HCT116 (cell line): Measurements from ENCODE around the gene ATXN1. TPM values are rescaled to one million over a fixed set of nuclear protein-coding genes. Genes with fewer than 3 reads are reported as not detected.

Source experiments
- ATAC-seq: fragments of 200-7000 bp; cut with Tn5 transposase; 2 replicates; pipeline ENCODE4 v1.9.1; 2020; ENCODE audit warnings: mild to moderate bottlenecking, moderate library complexity
- BruUV-seq: library from RNA; stranded (reverse); fragments of 400-500 nt; replicated peaks from 2 replicates; lab custom pipeline; 2021; lab: Mats Ljungman, UMichigan
- CTCF ChIA-PET: fragments of 300-600 bp; sonication (Branson Sonifier 250); formaldehyde crosslinking; loops from one replicate; lab custom pipeline; 2021; ENCODE audit warnings: antibody characterized with exemption; lab: Charles Lee
- POLR2A ChIA-PET: fragments of 300-600, 350-600 bp; sonication (Branson Sonifier 250); formaldehyde crosslinking; loops from one replicate; lab custom pipeline; 2021; ENCODE audit warnings: antibody characterized with exemption; lab: Charles Lee
- RAD21 ChIA-PET, 2 experiments: fragments of 300-600 bp; sonication (Branson Sonifier 250); formaldehyde crosslinking; loops; one replicate each; lab custom pipeline; 2023; ENCODE audit warnings: low total read pairs in 2 of 2; ENCODE audit not compliant: uncharacterized antibody in 2 of 2, unreplicated experiment in 2 of 2, low non-redundant PET in 1 of 2; lab: Charles Lee
- DNase-seq: peaks from one replicate; pipeline ENCODE4 v3.0.0-alpha.2; 2010; ENCODE audit warnings: low read depth, low spot score
- H2AFZ ChIP-seq: fragments of 200-600 bp; shearing (Covaris generic), sonication (generic); 2 replicates; pipeline ENCODE4 v1.6.1; 2017; ENCODE audit warnings: low read depth, mixed run types, mixed read lengths, antibody characterized with exemption, low read length; ENCODE audit not compliant: poor library complexity, severe bottlenecking
- H3K27ac ChIP-seq: 2 replicates; pipeline ENCODE4 v1.5.1; 2012; ENCODE audit warnings: low read depth, low read length
- H3K27me3 ChIP-seq: fragments of 200-600 bp; sonication (generic); 2 replicates; pipeline ENCODE4 v1.6.1; 2016; ENCODE audit warnings: mixed run types, low read length, mixed read lengths; ENCODE audit not compliant: insufficient read depth
- H3K36me3 ChIP-seq, 2 experiments: fragments of 200-500 bp in 1 of 2; fragments of 200-600 bp in 1 of 2; sonication (Bioruptor generic) in 1 of 2; sonication (generic) in 1 of 2; 2 replicates each; pipeline versions ENCODE4 v1.5.1 to v1.6.1; 2014 to 2016; ENCODE audit warnings: low read length in 2 of 2, inconsistent platforms in 1 of 2, mixed read lengths in 1 of 2, mixed run types in 1 of 2; ENCODE audit not compliant: insufficient read depth in 2 of 2, control insufficient read depth in 1 of 2
- H3K4me1 ChIP-seq, 2 experiments: fragments of 200-600 bp in 1 of 2; sonication (generic) in 1 of 2; 2 replicates each; pipeline versions ENCODE4 v1.5.1 to v1.6.1; 2012 to 2017; ENCODE audit warnings: low read length in 2 of 2, inconsistent platforms in 1 of 2, mild to moderate bottlenecking in 1 of 2, mixed read lengths in 1 of 2, mixed run types in 1 of 2, moderate library complexity in 1 of 2; ENCODE audit not compliant: insufficient read depth in 2 of 2, control insufficient read depth in 1 of 2
- H3K4me2 ChIP-seq: fragments of 200-600 bp; sonication (generic); 2 replicates; pipeline ENCODE4 v1.6.1; 2017; ENCODE audit warnings: mixed run types, low read length, mixed read lengths
- H3K4me3 ChIP-seq, 2 experiments: fragments of 200-600 bp in 1 of 2; sonication (generic) in 1 of 2; replicated peaks in 1 of 2; 2 replicates each; pipeline ENCODE4 v1.5.1; 2011 to 2016; ENCODE audit warnings: low read length in 2 of 2, control low read depth in 1 of 2, low read depth in 1 of 2, mild to moderate bottlenecking in 1 of 2, mixed read lengths in 1 of 2, mixed run types in 1 of 2
- H3K79me2 ChIP-seq: fragments of 200-600 bp; sonication (generic); 2 replicates; pipeline ENCODE4 v1.6.1; 2017; ENCODE audit warnings: mild to moderate bottlenecking, mixed run types, low read length, moderate library complexity, mixed read lengths; ENCODE audit not compliant: insufficient read depth
- H3K9ac ChIP-seq: fragments of 200-600 bp; sonication (generic); 2 replicates; pipeline ENCODE4 v1.6.1; 2016; ENCODE audit warnings: low read length, mixed read lengths
- H3K9me2 ChIP-seq: fragments of 200-600 bp; sonication (generic), shearing (Covaris generic); 2 replicates; pipeline ENCODE4 v1.6.1; 2017; ENCODE audit warnings: mixed run types, mild to moderate bottlenecking, moderate library complexity; ENCODE audit not compliant: insufficient read depth
- H3K9me3 ChIP-seq, 2 experiments: fragments of 200-500 bp in 1 of 2; fragments of 200-600 bp in 1 of 2; sonication (Bioruptor generic) in 1 of 2; sonication (generic) in 1 of 2; 2 replicates each; pipeline ENCODE4 v1.6.1; 2014 to 2017; ENCODE audit warnings: low read length in 2 of 2, mixed read lengths in 2 of 2, inconsistent platforms in 1 of 2, low read depth in 1 of 2, mild to moderate bottlenecking in 1 of 2, mixed run types in 1 of 2, moderate library complexity in 1 of 2; ENCODE audit not compliant: control insufficient read depth in 1 of 2, insufficient read depth in 1 of 2
- H4K20me1 ChIP-seq: fragments of 200-600 bp; sonication (generic), shearing (Covaris generic); 2 replicates; pipeline ENCODE4 v1.6.1; 2017; ENCODE audit warnings: mixed run types, mild to moderate bottlenecking, moderate library complexity; ENCODE audit not compliant: insufficient read depth
- CBX3 ChIP-seq: IDR thresholded peaks from 2 replicates; pipeline ENCODE4 v1.6.1; 2012; ENCODE audit warnings: low read depth
- CEBPB ChIP-seq: IDR thresholded peaks from 2 replicates; pipeline ENCODE4 v1.6.1; 2012; ENCODE audit warnings: low read depth
- EGR1 ChIP-seq: IDR thresholded peaks from 2 replicates; pipeline ENCODE4 v1.6.1; 2012; ENCODE audit warnings: low read depth
- ELF1 ChIP-seq: IDR thresholded peaks from 2 replicates; pipeline ENCODE4 v1.6.1; 2012; ENCODE audit warnings: low read depth, borderline replicate concordance
- EZH2 ChIP-seq: fragments of 200-600 bp; sonication (generic); IDR thresholded peaks from 2 replicates; pipeline ENCODE4 v1.6.1; 2017; ENCODE audit warnings: antibody characterized with exemption, mixed run types
- EZH2phosphoT487 ChIP-seq: fragments of 200-600 bp; IDR thresholded peaks from 2 replicates; pipeline ENCODE4 v1.6.1; 2018; ENCODE audit warnings: antibody characterized with exemption, borderline replicate concordance
- FOSL1 ChIP-seq: IDR thresholded peaks from 2 replicates; pipeline ENCODE4 v1.6.1; 2012; ENCODE audit warnings: low read depth
- JUND ChIP-seq: IDR thresholded peaks from 2 replicates; pipeline ENCODE4 v1.6.1; 2012
- POLR2AphosphoS5 ChIP-seq: IDR thresholded peaks from 2 replicates; pipeline ENCODE4 v1.6.1; 2011; ENCODE audit warnings: mild to moderate bottlenecking, low read depth, low read length, moderate library complexity
- SIN3A ChIP-seq: IDR thresholded peaks from 2 replicates; pipeline ENCODE4 v1.6.1; 2012; ENCODE audit warnings: low read depth
- SP1 ChIP-seq: IDR thresholded peaks from 2 replicates; pipeline ENCODE4 v1.6.1; 2012; ENCODE audit warnings: low read depth
- SRF ChIP-seq: IDR thresholded peaks from 2 replicates; pipeline ENCODE4 v1.6.1; 2012; ENCODE audit warnings: low read depth
- TCF7L2 ChIP-seq: IDR thresholded peaks from 2 replicates; pipeline ENCODE4 v1.7.0; 2011; ENCODE audit warnings: borderline replicate concordance, inconsistent platforms; ENCODE audit not compliant: insufficient read depth, insufficient read length; ENCODE audit errors: extremely low read depth
- YY1 ChIP-seq: IDR thresholded peaks from 2 replicates; pipeline ENCODE4 v1.6.1; 2011; ENCODE audit warnings: low read length, low read depth, moderate library complexity, mild to moderate bottlenecking; ENCODE audit not compliant: insufficient replicate concordance; ENCODE audit errors: extremely low read depth
- ZFX ChIP-seq: fragments of 450-650 bp; IDR thresholded peaks from 2 replicates; pipeline ENCODE4 v1.6.1; 2017
- ZNF274 ChIP-seq: fragments of 200-500 bp; sonication (Bioruptor generic); IDR thresholded peaks from 2 replicates; pipeline ENCODE4 v1.6.1; 2014; ENCODE audit warnings: mild to moderate bottlenecking, low read depth, low read length, inconsistent platforms
- intact Hi-C: fragments of 100-400 bp; cut with micrococcal nuclease; formaldehyde crosslinking; loops from 2 replicates; pipeline ENCODE4 v1.10.0; 2022
- total RNA-seq: library from RNA; stranded (reverse); gene quantifications from one replicate; pipeline ENCODE4 v1.2.1, GENCODE V29; 2021; ENCODE audit not compliant: unreplicated experiment
- TF ChIP-seq, protein P1 (sequence below): IDR thresholded peaks from 2 replicates; pipeline ENCODE4 v1.6.1; 2012
- TF ChIP-seq, protein P2 (sequence below), 3 experiments: fragments of 200-600 bp in 1 of 3; sonication (generic) in 1 of 3; IDR thresholded peaks in 2 of 3; conservative IDR thresholded peaks in 1 of 3; 2 replicates each; pipeline ENCODE4 v1.5.1; 2012 to 2017; ENCODE audit warnings: low read depth in 2 of 3, low read length in 2 of 3, antibody characterized with exemption in 1 of 3, borderline replicate concordance in 1 of 3, control low read depth in 1 of 3, mild to moderate bottlenecking in 1 of 3, mixed read lengths in 1 of 3, mixed run types in 1 of 3, moderate library complexity in 1 of 3; ENCODE audit not compliant: insufficient read depth in 1 of 3
- TF ChIP-seq, protein P3 (sequence below): IDR thresholded peaks from 2 replicates; pipeline ENCODE4 v1.6.1; 2012

ATXN1 gene
- total RNA-seq, 1 experiment from 2014 or later = 21.0 TPM

DNA sequence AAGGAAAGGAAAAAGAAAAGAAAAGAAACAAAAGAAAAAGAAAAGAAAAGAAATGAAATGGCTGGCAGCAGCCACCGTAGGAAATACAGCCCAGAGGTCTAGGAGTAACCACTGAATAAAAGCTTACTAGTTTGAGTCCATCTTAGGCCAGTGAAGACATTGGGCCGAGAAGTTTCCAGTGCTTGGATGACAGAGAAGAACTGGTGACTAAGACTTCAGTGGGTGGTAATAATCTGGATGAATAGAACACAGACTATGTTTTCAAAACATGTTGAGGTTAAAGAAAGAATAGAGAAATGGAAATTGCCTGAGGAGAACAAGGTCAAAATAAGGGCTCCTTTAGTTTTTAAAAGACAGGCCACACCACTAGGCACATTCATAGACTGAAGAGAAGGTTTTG is 198.8 kb downstream of the ATXN1 start:
- no TSS peak for BruUV-seq
- H3K4me2 ChIP-seq = no peak overlapping the region
- no peaks in the 10 kb centered on the region for H3K27me3 ChIP-seq
- H3K9me2 ChIP-seq = no peaks in the 10 kb centered on the region
- H3K9ac ChIP-seq = no peak overlapping the region
- no peaks in the 10 kb centered on the region for H3K36me3 ChIP-seq
- H3K4me1 ChIP-seq = no peaks in the 10 kb centered on the region
- no peaks in the 10 kb centered on the region for H3K79me2 ChIP-seq
- H3K9me3 ChIP-seq = no peaks in the 10 kb centered on the region
- TF ChIP-seq ZNF274 = no peak
- no peak for TF ChIP-seq EGR1
- TF ChIP-seq ZFX = no peak
- TF ChIP-seq YY1 = no peak
- no peak for TF ChIP-seq EZH2phosphoT487
- no peak for TF ChIP-seq ELF1
- TF ChIP-seq FOSL1 = no peak
- TF ChIP-seq SIN3A = no peak
- TF ChIP-seq SRF = no peak
- TF ChIP-seq, protein P1, sequence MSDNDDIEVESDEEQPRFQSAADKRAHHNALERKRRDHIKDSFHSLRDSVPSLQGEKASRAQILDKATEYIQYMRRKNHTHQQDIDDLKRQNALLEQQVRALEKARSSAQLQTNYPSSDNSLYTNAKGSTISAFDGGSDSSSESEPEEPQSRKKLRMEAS = no peak
- TF ChIP-seq SP1 = no peak
- TF ChIP-seq CBX3 = no peak
- TF ChIP-seq EZH2 = no peak
- TF ChIP-seq CEBPB = no peak
- TF ChIP-seq, protein P2, sequence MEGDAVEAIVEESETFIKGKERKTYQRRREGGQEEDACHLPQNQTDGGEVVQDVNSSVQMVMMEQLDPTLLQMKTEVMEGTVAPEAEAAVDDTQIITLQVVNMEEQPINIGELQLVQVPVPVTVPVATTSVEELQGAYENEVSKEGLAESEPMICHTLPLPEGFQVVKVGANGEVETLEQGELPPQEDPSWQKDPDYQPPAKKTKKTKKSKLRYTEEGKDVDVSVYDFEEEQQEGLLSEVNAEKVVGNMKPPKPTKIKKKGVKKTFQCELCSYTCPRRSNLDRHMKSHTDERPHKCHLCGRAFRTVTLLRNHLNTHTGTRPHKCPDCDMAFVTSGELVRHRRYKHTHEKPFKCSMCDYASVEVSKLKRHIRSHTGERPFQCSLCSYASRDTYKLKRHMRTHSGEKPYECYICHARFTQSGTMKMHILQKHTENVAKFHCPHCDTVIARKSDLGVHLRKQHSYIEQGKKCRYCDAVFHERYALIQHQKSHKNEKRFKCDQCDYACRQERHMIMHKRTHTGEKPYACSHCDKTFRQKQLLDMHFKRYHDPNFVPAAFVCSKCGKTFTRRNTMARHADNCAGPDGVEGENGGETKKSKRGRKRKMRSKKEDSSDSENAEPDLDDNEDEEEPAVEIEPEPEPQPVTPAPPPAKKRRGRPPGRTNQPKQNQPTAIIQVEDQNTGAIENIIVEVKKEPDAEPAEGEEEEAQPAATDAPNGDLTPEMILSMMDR (IDR thresholded peaks at IDR 0.05 in 2 of 3, conservative IDR thresholded peaks at IDR 0.05 in 1 of 3; ENCODE audit: borderline replicate concordance in 1 of 3, insufficient read depth in 1 of 3, low read depth in 2 of 3, low read length in 2 of 3) = no peak
- no peak for TF ChIP-seq POLR2AphosphoS5
- TF ChIP-seq JUND = no peak
- no peak for TF ChIP-seq TCF7L2
- TF ChIP-seq, protein P3, sequence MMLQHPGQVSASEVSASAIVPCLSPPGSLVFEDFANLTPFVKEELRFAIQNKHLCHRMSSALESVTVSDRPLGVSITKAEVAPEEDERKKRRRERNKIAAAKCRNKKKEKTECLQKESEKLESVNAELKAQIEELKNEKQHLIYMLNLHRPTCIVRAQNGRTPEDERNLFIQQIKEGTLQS = no peak
- no peaks in the 10 kb centered on the region for H4K20me1 ChIP-seq
- ChIA-PET POLR2A (no interaction called here), RAD21 (no interaction called here), CTCF (no interaction called here)
- intact Hi-C loops = no loop called here
- no peak overlapping the region for H3K27ac ChIP-seq
- H3K4me3 ChIP-seq = no peak overlapping the region
- H2AFZ ChIP-seq = no peak overlapping the region
- no peak for ATAC-seq
- no peak for DNase-seq
